ENCODE measurements around the gene LYL1.

The LYL1 gene

DNA sequence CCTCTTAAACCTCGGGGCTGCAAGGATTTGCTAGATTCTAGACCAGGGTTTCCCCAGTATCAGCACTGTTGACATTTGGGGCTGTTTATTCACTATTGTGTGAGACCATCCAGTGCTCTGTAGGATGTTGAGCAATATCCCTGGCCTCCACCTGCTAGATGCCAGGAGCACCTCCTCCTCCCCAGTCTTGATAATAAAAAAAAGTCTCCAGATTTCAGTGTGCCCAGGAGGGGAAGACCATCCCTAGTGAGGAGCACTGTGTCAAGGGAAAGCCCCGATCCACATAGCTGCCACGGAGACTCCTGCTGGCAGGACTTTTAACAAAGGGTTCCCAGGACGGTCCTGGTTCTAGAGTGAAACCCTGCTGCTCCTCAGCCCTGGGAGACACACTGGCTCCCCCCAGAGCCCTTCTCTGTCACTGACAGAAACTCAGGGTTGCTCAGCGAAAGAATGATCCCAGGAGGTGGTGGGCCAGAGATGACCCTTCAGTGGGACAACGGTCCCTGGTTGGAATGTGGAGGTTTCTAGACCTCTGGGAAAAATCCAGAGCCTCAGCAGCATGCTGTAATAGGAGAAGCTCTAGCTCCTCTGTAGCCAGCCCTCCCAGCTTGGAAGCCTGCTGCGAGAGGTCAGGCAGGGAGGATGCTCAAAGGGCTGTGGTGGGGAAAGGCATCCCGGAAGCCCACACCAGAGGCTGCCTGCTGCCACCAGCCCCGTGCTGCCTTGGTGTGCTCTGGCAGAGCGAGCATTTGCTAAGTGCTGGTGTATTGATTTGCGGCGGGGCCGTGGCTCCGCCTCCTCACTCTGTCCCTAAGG is 20.3 kb downstream of the LYL1 start:
- DNase-seq (ENCODE audit: low spot score): no peak

DNA sequence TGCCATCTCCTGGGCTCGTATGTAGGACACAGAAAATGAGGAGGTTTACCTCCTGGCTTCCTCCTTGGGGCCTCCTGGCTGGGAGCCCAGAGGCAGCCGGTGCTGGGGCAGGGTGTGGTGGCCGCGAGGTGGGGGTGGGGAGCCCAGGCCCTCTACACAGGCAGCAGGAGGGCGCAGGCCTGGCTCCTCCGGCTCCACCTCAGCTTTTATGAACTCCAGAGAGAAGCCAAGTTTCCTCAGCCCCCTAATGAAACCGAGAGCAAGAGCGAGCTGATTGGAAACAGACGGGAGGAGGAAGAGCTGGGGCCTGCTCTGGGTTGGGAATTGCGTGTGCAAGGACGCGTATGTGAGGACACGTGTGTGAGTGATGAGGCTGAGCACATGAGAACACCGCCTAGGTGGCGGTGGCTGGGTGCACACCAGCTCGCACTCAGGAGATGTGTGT is 23.1 kb downstream of the LYL1 start:
- TF ChIP-seq CTCF (IDR thresholded peaks at IDR 0.05; ENCODE audit: extremely low read depth, missing control alignments): no peak
- no peak for DNase-seq (ENCODE audit: low spot score)

More for the DNA sequence above, 20.3 kb downstream of the LYL1 start:
- TF ChIP-seq CTCF (IDR thresholded peaks at IDR 0.05; ENCODE audit: extremely low read depth, missing control alignments): no peak

DNA sequence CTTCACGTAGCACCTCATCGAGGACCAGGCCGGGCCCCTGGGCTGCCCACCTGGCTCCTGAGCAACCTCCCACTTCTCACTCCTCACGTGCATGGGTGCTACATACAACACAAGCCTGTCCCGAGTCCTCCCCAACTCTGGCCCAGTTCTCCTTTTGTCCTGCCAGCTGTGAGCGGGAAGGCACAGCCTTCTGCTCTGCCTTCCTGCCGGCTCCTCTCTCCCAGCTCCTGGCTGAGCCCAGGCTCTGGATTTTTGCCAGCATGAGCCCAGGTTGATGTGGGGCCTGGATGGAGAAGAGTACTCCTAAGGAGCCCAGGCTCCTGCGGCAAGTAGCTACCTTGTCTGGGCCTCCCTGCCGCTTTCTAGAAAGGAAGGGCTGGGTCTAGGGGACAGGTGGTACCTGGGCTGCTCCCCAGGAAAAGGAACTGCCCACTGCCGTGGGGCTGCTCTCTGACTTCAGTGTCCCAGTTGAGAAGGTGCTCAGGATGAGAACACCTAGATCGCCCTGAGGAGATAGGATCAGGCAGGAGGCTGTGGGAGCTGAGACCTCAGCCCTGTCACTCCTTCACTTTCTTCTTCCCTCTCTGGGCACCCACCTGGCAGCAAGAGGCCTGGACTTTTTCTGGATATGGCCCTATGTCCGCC is 23.6 kb downstream of the LYL1 start:
- no peak for DNase-seq (ENCODE audit: low spot score)
- no peak for TF ChIP-seq CTCF (IDR thresholded peaks at IDR 0.05; ENCODE audit: extremely low read depth, missing control alignments)

GRCh38 chr19:13078381-13078780 is 24.3 kb downstream of the LYL1 start:
- TF ChIP-seq CTCF (IDR thresholded peaks at IDR 0.05; ENCODE audit: extremely low read depth, missing control alignments): no peak
- DNase-seq (ENCODE audit: low spot score): no peak

- TF ChIP-seq CTCF (IDR thresholded peaks at IDR 0.05; ENCODE audit: extremely low read depth, missing control alignments): no peak
- DNase-seq (ENCODE audit: low spot score): no peak
Observed at GRCh38 chr19:13077240-13077639, 25.4 kb downstream of the LYL1 start.

GRCh38 chr19:13076787-13077186 is 25.9 kb downstream of the LYL1 start:
- no peak for TF ChIP-seq CTCF (IDR thresholded peaks at IDR 0.05; ENCODE audit: extremely low read depth, missing control alignments)
- DNase-seq (ENCODE audit: low spot score): no peak

DNA sequence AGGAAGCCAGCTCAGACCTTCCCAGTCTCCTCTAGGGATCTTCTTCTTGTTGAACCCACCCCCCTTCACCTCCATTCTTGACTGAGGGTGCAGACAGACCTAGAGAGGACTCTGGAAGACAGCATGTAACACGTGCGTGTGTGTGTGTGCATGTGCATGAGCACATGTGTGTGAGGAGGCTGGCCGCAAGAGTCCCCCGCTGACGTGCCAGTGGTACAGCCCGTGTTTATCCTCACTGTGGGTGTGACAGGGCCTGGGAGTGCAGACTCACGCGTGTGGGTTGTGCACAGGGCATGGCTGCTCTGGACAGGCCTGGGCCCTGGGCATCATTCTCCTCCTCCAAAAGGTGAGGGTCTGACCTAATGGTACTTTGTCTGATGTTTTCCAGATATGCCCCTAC is 26.3 kb downstream of the LYL1 start:
- no peak for TF ChIP-seq CTCF (IDR thresholded peaks at IDR 0.05; ENCODE audit: extremely low read depth, missing control alignments)
- DNase-seq (ENCODE audit: low spot score): no peak

Measured in GM20000 (cell line).